Esophagus squamous epithelium (tissue), 4 donors: Measurements from ENCODE around the gene KAT6B.

Experiments
- CTCF ChIP-seq, 6 experiments: fragments of 450-650 bp in 4 of 6; fragments of 200-600 bp in 2 of 6; sonication (generic) in 2 of 6; IDR thresholded peaks; one replicate each; pipeline ENCODE4 v1.5.1; 2016 to 2019; ENCODE audit warnings: antibody characterized with exemption in 6 of 6, mild to moderate bottlenecking in 4 of 6, moderate library complexity in 4 of 6
- POLR2A ChIP-seq, 4 donors: fragments of 450-650 bp; IDR thresholded peaks; one replicate each; pipeline ENCODE4 v1.6.1; 2017; ENCODE audit warnings: antibody characterized with exemption in 4 of 4, mild to moderate bottlenecking in 4 of 4, moderate library complexity in 3 of 4

DNA sequence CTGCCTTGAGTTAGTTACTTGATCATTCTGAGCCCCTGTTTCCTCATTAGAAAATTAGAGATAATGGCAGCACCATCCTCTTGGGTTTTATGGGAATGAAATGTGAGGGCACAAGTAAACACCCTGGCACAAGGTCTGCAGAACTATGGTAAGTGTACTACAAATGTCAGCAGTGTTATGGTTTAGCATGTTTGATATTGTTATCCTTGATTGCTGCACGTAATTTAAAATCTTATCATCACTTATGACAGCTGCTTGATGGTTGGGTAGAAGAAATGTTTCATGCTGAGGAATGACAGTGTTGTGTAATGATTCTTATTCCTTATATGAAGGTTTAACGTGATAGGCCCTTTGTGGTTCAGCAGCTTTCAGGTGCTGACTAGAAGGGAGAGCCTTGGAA lies 134.3 kb downstream of the KAT6B start:
- no peak for TF ChIP-seq CTCF (IDR thresholded peaks at IDR 0.05)
- no peak for TF ChIP-seq POLR2A (IDR thresholded peaks at IDR 0.05)
